Midbrain (tissue), 1 donor: ENCODE results near the gene HDAC4.

Experiments
- DNase-seq: peaks from one replicate; lab custom pipeline; 2025; lab: John Stamatoyannopoulos, UW

The HDAC4 gene

GRCh38 chr2:239008004-239008403 lies 392.8 kb downstream of the HDAC4 start:
- no peak for DNase-seq

GRCh38 chr2:239006622-239007285 lies 394.1 kb downstream of the HDAC4 start:
- no peak for DNase-seq

- DNase-seq = no peak
Measured at GRCh38 chr2:239005586-239005985, 395.2 kb downstream of the HDAC4 start.

GRCh38 chr2:239004274-239005015 lies 396.4 kb downstream of the HDAC4 start:
- DNase-seq = no peak

GRCh38 chr2:239003624-239004273 lies 397.1 kb downstream of the HDAC4 start:
- DNase-seq = no peak

- no peak for DNase-seq
Measured at GRCh38 chr2:239002954-239003623, 397.7 kb downstream of the HDAC4 start.

- no peak for DNase-seq
Measured at GRCh38 chr2:239002591-239002953, 398.2 kb downstream of the HDAC4 start.

- DNase-seq = no peak
Measured at GRCh38 chr2:239001794-239002193, 399.0 kb downstream of the HDAC4 start.

GRCh38 chr2:239000500-239001073 lies 400.2 kb downstream of the HDAC4 start:
- DNase-seq = no peak

- DNase-seq = no peak
Measured at GRCh38 chr2:239000089-239000488, 400.7 kb downstream of the HDAC4 start.

- no peak for DNase-seq
Measured at GRCh38 chr2:238999291-238999741, 401.5 kb downstream of the HDAC4 start.

- no peak for DNase-seq
Measured at GRCh38 chr2:238998801-238999200, 402.0 kb downstream of the HDAC4 start.
